ENCODE measurements around the gene PAK5.

GRCh38 chr20:9588706-9589105 lies 250.2 kb downstream of the PAK5 start:
- TF ChIP-seq, protein P1, sequence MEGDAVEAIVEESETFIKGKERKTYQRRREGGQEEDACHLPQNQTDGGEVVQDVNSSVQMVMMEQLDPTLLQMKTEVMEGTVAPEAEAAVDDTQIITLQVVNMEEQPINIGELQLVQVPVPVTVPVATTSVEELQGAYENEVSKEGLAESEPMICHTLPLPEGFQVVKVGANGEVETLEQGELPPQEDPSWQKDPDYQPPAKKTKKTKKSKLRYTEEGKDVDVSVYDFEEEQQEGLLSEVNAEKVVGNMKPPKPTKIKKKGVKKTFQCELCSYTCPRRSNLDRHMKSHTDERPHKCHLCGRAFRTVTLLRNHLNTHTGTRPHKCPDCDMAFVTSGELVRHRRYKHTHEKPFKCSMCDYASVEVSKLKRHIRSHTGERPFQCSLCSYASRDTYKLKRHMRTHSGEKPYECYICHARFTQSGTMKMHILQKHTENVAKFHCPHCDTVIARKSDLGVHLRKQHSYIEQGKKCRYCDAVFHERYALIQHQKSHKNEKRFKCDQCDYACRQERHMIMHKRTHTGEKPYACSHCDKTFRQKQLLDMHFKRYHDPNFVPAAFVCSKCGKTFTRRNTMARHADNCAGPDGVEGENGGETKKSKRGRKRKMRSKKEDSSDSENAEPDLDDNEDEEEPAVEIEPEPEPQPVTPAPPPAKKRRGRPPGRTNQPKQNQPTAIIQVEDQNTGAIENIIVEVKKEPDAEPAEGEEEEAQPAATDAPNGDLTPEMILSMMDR (IDR thresholded peaks at IDR 0.05), result no peak
- TF ChIP-seq MEF2A (IDR thresholded peaks at IDR 0.05; ENCODE audit: borderline replicate concordance, low read depth) (no peak), MXI1 (IDR thresholded peaks at IDR 0.05; ENCODE audit: low read depth, low read length) (no peak), NRF1 (IDR thresholded peaks at IDR 0.05; ENCODE audit: low read depth, low read length) (no peak), YY1 (IDR thresholded peaks at IDR 0.05; ENCODE audit: low read depth) (no peak), MAX (IDR thresholded peaks at IDR 0.05; ENCODE audit: low read depth) (no peak)
- TF ChIP-seq, protein P2, sequence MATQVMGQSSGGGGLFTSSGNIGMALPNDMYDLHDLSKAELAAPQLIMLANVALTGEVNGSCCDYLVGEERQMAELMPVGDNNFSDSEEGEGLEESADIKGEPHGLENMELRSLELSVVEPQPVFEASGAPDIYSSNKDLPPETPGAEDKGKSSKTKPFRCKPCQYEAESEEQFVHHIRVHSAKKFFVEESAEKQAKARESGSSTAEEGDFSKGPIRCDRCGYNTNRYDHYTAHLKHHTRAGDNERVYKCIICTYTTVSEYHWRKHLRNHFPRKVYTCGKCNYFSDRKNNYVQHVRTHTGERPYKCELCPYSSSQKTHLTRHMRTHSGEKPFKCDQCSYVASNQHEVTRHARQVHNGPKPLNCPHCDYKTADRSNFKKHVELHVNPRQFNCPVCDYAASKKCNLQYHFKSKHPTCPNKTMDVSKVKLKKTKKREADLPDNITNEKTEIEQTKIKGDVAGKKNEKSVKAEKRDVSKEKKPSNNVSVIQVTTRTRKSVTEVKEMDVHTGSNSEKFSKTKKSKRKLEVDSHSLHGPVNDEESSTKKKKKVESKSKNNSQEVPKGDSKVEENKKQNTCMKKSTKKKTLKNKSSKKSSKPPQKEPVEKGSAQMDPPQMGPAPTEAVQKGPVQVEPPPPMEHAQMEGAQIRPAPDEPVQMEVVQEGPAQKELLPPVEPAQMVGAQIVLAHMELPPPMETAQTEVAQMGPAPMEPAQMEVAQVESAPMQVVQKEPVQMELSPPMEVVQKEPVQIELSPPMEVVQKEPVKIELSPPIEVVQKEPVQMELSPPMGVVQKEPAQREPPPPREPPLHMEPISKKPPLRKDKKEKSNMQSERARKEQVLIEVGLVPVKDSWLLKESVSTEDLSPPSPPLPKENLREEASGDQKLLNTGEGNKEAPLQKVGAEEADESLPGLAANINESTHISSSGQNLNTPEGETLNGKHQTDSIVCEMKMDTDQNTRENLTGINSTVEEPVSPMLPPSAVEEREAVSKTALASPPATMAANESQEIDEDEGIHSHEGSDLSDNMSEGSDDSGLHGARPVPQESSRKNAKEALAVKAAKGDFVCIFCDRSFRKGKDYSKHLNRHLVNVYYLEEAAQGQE (IDR thresholded peaks at IDR 0.05; ENCODE audit: low read depth, low read length), result no peak

Measured in SK-N-SH (cell line).